OCI-LY3 (cell line): ENCODE measurements around the gene DPF3.
A peak's percentile ranks its signal among the peaks of the same experiment; 100 is the strongest.

Source experiments
- H2AFZ ChIP-seq: fragments of 200-600, 300-600 bp; shearing (Covaris generic); 2 replicates; pipeline ENCODE4 v1.6.0; 2014; ENCODE audit warnings: antibody characterized with exemption, low read depth, low read length
- H3K27ac ChIP-seq: fragments of 200-600, 300-600 bp; sonication (generic); 2 replicates; pipeline ENCODE4 v1.5.1; 2014; ENCODE audit warnings: mild to moderate bottlenecking, low read length, moderate library complexity, mixed read lengths
- H3K27me3 ChIP-seq: fragments of 200-600, 300-600 bp; sonication (generic); 2 replicates; pipeline ENCODE4 v1.6.1; 2014; ENCODE audit warnings: low read depth, low read length, mixed read lengths
- H3K36me3 ChIP-seq: fragments of 200-600, 300-600 bp; sonication (generic); replicated peaks from 2 replicates; pipeline ENCODE3; 2014; ENCODE audit warnings: low read depth, low read length, mixed read lengths
- H3K4me1 ChIP-seq: fragments of 300-600, 200-600 bp; sonication (generic); 2 replicates; pipeline ENCODE4 v1.6.1; 2014; ENCODE audit warnings: low read length, mixed read lengths
- H3K4me2 ChIP-seq: fragments of 200-600, 300-600 bp; sonication (generic); 2 replicates; pipeline ENCODE4 v1.6.1; 2014; ENCODE audit warnings: low read length, mixed read lengths
- H3K4me3 ChIP-seq: fragments of 300-600, 200-600 bp; sonication (generic); 2 replicates; pipeline ENCODE4 v1.5.1; 2014; ENCODE audit warnings: antibody characterized with exemption, mild to moderate bottlenecking, low read length, moderate library complexity
- H3K79me2 ChIP-seq: fragments of 300-600, 200-600 bp; shearing (Covaris generic); 2 replicates; pipeline ENCODE4 v1.6.1; 2014; ENCODE audit warnings: mild to moderate bottlenecking, low read length, mixed read lengths
- H3K9ac ChIP-seq: fragments of 300-600, 200-600 bp; shearing (Covaris generic); 2 replicates; pipeline ENCODE4 v1.6.0; 2014; ENCODE audit warnings: mild to moderate bottlenecking, low read length, moderate library complexity
- H3K9me3 ChIP-seq: fragments of 200-600, 300-600 bp; shearing (Covaris generic); 2 replicates; pipeline ENCODE4 v1.6.1; 2014; ENCODE audit warnings: low read length, mixed read lengths; ENCODE audit not compliant: insufficient read depth
- H4K20me1 ChIP-seq: fragments of 200-600, 300-600 bp; sonication (generic); 2 replicates; pipeline ENCODE4 v1.6.1; 2016; ENCODE audit warnings: low read length, mixed read lengths; ENCODE audit not compliant: insufficient read depth
- EZH2phosphoT487 ChIP-seq: fragments of 200-600 bp; shearing (Covaris generic); IDR thresholded peaks from 2 replicates; pipeline ENCODE4 v1.6.1; 2018; ENCODE audit warnings: antibody characterized with exemption, mixed run types, low read depth
- TF ChIP-seq, protein P1 (sequence below): fragments of 200-600, 300-600 bp; sonication (generic); IDR thresholded peaks from 2 replicates; pipeline ENCODE4 v1.5.1; 2014; ENCODE audit warnings: antibody characterized with exemption, low read length, low read depth

The DPF3 gene

GRCh38 chr14:72904840-72905561, 11.1 kb upstream of the DPF3 start:
- H3K27ac ChIP-seq = no peak overlapping the region
- H3K4me2 ChIP-seq = no peak overlapping the region
- no peaks in the 10 kb centered on the region for H3K9me3 ChIP-seq
- no peaks in the 10 kb centered on the region for H3K36me3 ChIP-seq
- H3K4me1 ChIP-seq = peaks cover 38% of the 10 kb centered on the region
- TF ChIP-seq, protein P1, sequence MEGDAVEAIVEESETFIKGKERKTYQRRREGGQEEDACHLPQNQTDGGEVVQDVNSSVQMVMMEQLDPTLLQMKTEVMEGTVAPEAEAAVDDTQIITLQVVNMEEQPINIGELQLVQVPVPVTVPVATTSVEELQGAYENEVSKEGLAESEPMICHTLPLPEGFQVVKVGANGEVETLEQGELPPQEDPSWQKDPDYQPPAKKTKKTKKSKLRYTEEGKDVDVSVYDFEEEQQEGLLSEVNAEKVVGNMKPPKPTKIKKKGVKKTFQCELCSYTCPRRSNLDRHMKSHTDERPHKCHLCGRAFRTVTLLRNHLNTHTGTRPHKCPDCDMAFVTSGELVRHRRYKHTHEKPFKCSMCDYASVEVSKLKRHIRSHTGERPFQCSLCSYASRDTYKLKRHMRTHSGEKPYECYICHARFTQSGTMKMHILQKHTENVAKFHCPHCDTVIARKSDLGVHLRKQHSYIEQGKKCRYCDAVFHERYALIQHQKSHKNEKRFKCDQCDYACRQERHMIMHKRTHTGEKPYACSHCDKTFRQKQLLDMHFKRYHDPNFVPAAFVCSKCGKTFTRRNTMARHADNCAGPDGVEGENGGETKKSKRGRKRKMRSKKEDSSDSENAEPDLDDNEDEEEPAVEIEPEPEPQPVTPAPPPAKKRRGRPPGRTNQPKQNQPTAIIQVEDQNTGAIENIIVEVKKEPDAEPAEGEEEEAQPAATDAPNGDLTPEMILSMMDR = peak; percentile 95
- no peak for TF ChIP-seq EZH2phosphoT487
- H3K9ac ChIP-seq = no peak overlapping the region
- H3K79me2 ChIP-seq = no peaks in the 10 kb centered on the region
- no peak overlapping the region for H2AFZ ChIP-seq
- H3K4me3 ChIP-seq = no peak overlapping the region
- H4K20me1 ChIP-seq = no peaks in the 10 kb centered on the region
- no peaks in the 10 kb centered on the region for H3K27me3 ChIP-seq

DNA sequence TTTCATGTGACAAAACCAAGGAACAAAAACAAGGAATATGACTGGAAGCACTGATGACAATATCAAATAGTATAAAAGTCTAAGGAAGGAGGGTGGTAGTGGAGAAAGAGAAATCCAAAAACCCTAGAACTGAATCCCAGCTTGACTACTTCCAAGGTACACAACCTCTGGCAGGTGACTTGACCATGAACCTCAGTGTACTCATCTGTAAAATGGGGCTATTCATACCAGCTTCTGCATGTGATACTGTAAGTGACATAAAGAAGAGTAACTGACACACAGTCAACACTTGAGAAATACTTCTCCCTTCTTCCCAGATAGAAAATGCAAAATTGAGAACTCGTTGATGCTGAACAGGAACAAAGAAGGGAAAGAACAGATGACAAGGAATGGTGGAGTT, 10.3 kb upstream of the DPF3 start:
- no peak for TF ChIP-seq EZH2phosphoT487
- TF ChIP-seq, protein P1 = no peak
- H3K4me1 ChIP-seq = peaks cover 46% of the 10 kb centered on the region
- H3K79me2 ChIP-seq = no peaks in the 10 kb centered on the region
- no peaks in the 10 kb centered on the region for H3K9me3 ChIP-seq
- H3K27me3 ChIP-seq = no peaks in the 10 kb centered on the region
- H3K4me2 ChIP-seq = no peak overlapping the region
- H3K9ac ChIP-seq = no peak overlapping the region
- no peak overlapping the region for H3K4me3 ChIP-seq
- H2AFZ ChIP-seq = no peak overlapping the region
- H3K36me3 ChIP-seq = no peaks in the 10 kb centered on the region
- H4K20me1 ChIP-seq = no peaks in the 10 kb centered on the region
- no peak overlapping the region for H3K27ac ChIP-seq

DNA sequence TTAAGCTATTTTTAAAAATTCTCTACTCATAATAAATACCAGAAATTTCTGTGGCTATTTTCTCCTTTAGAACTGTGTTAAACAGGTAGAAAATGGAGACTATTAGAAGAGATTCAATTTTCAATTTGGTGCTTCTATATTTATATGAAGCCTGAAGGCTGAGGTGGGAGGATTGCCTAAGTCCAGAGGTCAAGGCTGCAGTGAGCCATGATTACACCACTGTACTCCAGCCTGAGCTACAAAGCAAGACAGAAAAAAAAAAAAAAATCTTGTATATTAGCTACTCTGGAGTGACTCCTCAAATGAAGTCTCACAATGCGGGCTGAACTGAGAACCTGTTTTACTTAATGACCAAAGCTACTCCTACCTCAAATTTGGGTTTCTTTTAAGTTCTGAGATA, 9.8 kb upstream of the DPF3 start:
- H3K4me3 ChIP-seq = no peak overlapping the region
- no peak overlapping the region for H3K27ac ChIP-seq
- TF ChIP-seq, protein P1 = no peak
- no peak for TF ChIP-seq EZH2phosphoT487
- no peaks in the 10 kb centered on the region for H3K36me3 ChIP-seq
- H3K9me3 ChIP-seq = no peaks in the 10 kb centered on the region
- H4K20me1 ChIP-seq = no peaks in the 10 kb centered on the region
- no peak overlapping the region for H2AFZ ChIP-seq
- no peaks in the 10 kb centered on the region for H3K79me2 ChIP-seq
- no peaks in the 10 kb centered on the region for H3K27me3 ChIP-seq
- H3K4me1 ChIP-seq = peaks cover 51% of the 10 kb centered on the region
- no peak overlapping the region for H3K4me2 ChIP-seq
- H3K9ac ChIP-seq = no peak overlapping the region

- H3K4me3 ChIP-seq = no peak overlapping the region
- no peaks in the 10 kb centered on the region for H3K36me3 ChIP-seq
- H3K4me1 ChIP-seq = peaks cover 53% of the 10 kb centered on the region
- no peaks in the 10 kb centered on the region for H4K20me1 ChIP-seq
- no peak overlapping the region for H3K9ac ChIP-seq
- no peak overlapping the region for H2AFZ ChIP-seq
- H3K4me2 ChIP-seq = no peak overlapping the region
- H3K27me3 ChIP-seq = no peaks in the 10 kb centered on the region
- no peaks in the 10 kb centered on the region for H3K9me3 ChIP-seq
- no peak overlapping the region for H3K27ac ChIP-seq
- TF ChIP-seq, protein P1 = no peak
- TF ChIP-seq EZH2phosphoT487 = no peak
- H3K79me2 ChIP-seq = no peaks in the 10 kb centered on the region
Measured at GRCh38 chr14:72902801-72903530, 9.1 kb upstream of the DPF3 start.
